Measurements from ENCODE around the gene CRADD. TPM values are rescaled to one million over a fixed set of nuclear protein-coding genes. Genes with fewer than 3 reads are reported as not detected.

Gene CRADD
- total and polyA plus RNA-seq, 2 donors (not counting 3 experiments of a cell fraction or from before 2014, with no cell fraction given), result 11.7 to 14.5 TPM

DNA sequence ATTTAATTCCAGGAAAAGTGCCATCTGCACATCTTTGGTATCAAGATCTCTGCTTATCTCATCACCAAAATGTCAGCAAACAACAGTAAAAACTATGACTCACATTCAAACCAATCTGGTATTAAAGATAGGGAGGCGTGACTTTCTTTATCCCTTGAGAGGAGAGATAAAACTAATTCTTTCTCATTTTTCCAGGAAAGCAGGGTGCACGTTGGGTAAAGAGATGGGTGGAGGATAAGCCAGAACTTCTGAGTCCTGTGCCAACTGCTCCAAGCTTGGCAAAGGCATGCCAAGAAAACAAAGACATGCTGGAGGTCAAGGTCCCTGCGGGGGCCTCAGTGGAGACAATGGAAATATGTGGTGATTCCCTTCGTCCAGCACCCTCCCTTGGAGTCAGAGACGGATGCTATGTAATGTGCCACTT lies 245.4 kb downstream of the CRADD start:
- no peaks in the 10 kb centered on the region for H3K9me1 ChIP-seq (replicated peaks; ENCODE audit: control insufficient read depth, extremely low read depth, insufficient read depth, low read length)
- CTCF ChIA-PET, result no interaction called here
- no TSS peak for BruUV-seq (replicated peaks)
- TF ChIP-seq, protein P1, sequence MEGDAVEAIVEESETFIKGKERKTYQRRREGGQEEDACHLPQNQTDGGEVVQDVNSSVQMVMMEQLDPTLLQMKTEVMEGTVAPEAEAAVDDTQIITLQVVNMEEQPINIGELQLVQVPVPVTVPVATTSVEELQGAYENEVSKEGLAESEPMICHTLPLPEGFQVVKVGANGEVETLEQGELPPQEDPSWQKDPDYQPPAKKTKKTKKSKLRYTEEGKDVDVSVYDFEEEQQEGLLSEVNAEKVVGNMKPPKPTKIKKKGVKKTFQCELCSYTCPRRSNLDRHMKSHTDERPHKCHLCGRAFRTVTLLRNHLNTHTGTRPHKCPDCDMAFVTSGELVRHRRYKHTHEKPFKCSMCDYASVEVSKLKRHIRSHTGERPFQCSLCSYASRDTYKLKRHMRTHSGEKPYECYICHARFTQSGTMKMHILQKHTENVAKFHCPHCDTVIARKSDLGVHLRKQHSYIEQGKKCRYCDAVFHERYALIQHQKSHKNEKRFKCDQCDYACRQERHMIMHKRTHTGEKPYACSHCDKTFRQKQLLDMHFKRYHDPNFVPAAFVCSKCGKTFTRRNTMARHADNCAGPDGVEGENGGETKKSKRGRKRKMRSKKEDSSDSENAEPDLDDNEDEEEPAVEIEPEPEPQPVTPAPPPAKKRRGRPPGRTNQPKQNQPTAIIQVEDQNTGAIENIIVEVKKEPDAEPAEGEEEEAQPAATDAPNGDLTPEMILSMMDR (IDR thresholded peaks at IDR 0.05; ENCODE audit: extremely low read depth in 1 of 2, insufficient read depth in 1 of 2, low read depth in 1 of 2, low read length in 2 of 2), result no peak
- TF ChIP-seq EZH2 (IDR thresholded peaks at IDR 0.05; ENCODE audit: borderline replicate concordance, low read depth, low read length, severe bottlenecking) (no peak), GATA2 (IDR thresholded peaks at IDR 0.05; ENCODE audit: insufficient read depth, insufficient read length, low read depth, low read length) (no peak), POLR2AphosphoS5 (IDR thresholded peaks at IDR 0.05; ENCODE audit: insufficient read depth, low read depth, low read length) (no peak), FOS (IDR thresholded peaks at IDR 0.05; ENCODE audit: borderline replicate concordance, insufficient read depth, low read length) (no peak), JUN (IDR thresholded peaks at IDR 0.05; ENCODE audit: borderline replicate concordance, insufficient read depth, insufficient read length, low read depth) (no peak), MYC (IDR thresholded peaks at IDR 0.05; ENCODE audit: low read depth, low read length) (no peak), POLR2A (IDR thresholded peaks at IDR 0.05; ENCODE audit: low read depth, low read length) (no peak)
- TF ChIP-seq, protein P2, sequence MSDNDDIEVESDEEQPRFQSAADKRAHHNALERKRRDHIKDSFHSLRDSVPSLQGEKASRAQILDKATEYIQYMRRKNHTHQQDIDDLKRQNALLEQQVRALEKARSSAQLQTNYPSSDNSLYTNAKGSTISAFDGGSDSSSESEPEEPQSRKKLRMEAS (IDR thresholded peaks at IDR 0.05; ENCODE audit: insufficient read depth, insufficient read length), result no peak
- H3K4me3 ChIP-seq (replicated peaks in 1 of 3; ENCODE audit: insufficient read depth in 1 of 3, low read depth in 1 of 3, low read length in 3 of 3), result no peak overlapping the region
- no peak for FAIRE-seq
- H3K36me3 ChIP-seq (ENCODE audit: control insufficient read depth in 2 of 2, extremely low read depth in 1 of 2, insufficient read depth in 2 of 2, low read length in 2 of 2), result no peaks in the 10 kb centered on the region
- no peak overlapping the region for H3K4me2 ChIP-seq (ENCODE audit: insufficient read depth, low read length)
- H3K27ac ChIP-seq (ENCODE audit: insufficient read depth, low read depth, low read length), result no peak overlapping the region
- no peaks in the 10 kb centered on the region for H3K79me2 ChIP-seq (ENCODE audit: control insufficient read depth, insufficient read depth, low read length)
- H3K9ac ChIP-seq (replicated peaks; ENCODE audit: extremely low read depth, insufficient read depth, low read length), result no peak overlapping the region
- H4K20me1 ChIP-seq (replicated peaks; ENCODE audit: control insufficient read depth, extremely low read depth, insufficient read depth, low read length), result no peaks in the 10 kb centered on the region
- no peaks in the 10 kb centered on the region for H3K4me1 ChIP-seq (ENCODE audit: control insufficient read depth, extremely low read depth, insufficient read depth, low read length)
- dilution Hi-C loops (cut with MboI; ENCODE audit: extremely low pct_ligation_motif_present, low sequenced_read_pairs) (no loop called here), intact Hi-C loops (cut with micrococcal nuclease) (no loop called here)
- no peak for DNase-seq (ENCODE audit: low read depth, low spot score)
- H3K9me3 ChIP-seq (replicated peaks; ENCODE audit: control insufficient read depth, insufficient read depth, low read length), result no peaks in the 10 kb centered on the region
- H2AFZ ChIP-seq (ENCODE audit: low read depth, low read length), result no peak overlapping the region
- peaks cover 0 to 3% of the 10 kb centered on the region in 2 experiments for H3K27me3 ChIP-seq (ENCODE audit: control insufficient read depth in 2 of 2, insufficient read depth in 2 of 2, low read length in 2 of 2)
- POLR2A ChIA-PET, result no interaction called here
